ENCODE results near the gene CLTB.

Gene CLTB

DNA sequence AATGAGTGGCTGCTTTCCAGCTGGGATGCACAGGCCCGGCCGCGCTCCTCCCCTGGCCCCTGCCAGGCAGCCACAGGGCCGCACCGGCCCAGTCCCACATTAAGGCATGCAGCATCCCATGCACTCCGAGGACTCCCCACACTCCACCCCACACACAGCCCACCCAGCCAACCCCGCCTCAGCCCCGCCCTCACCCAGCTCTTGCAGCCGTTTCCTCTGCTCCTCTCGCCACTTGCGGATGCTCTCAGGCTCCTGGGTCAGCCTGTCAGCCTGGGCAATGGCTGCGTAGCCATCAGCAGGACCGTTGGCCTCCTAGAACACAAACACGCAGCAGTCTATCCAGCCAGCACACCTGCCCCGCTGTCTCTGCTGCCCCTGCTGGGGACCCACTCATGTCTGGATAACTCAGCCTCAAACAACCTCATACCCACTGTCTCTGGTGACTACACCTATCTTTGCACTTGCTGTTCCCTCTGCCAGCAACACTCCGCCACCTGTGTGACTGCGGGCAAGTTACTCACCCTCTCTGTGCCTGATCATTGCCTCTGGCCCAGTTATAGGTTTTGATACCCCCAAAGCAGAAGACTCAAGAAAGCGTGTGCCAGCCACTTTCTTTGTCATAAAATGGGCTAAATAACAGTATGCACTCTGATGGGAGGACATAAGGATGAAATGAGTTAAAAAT is 18.5 kb downstream of the CLTB start:
- Mint-ChIP-seq H3K4me1 (peaks cover 8% of the 10 kb centered on the region), H3K27ac (peak overlapping the region in 1 of 2 donors; percentile 92), H3K27me3 (no peaks in the 10 kb centered on the region), H3K9me3 (no peaks in the 10 kb centered on the region), H3K4me3 (no peak overlapping the region)
- ATAC-seq (no peak), DNase-seq (no peak)

- no peaks in the 10 kb centered on the region for H3K27me3 Mint-ChIP-seq
- H3K4me3 Mint-ChIP-seq: no peak overlapping the region
- no peak for DNase-seq
- H3K27ac Mint-ChIP-seq: peak overlapping the region in 1 of 2 donors; percentile 48
- peaks cover 8% of the 10 kb centered on the region for H3K4me1 Mint-ChIP-seq
- ATAC-seq: no peak
- H3K9me3 Mint-ChIP-seq: no peaks in the 10 kb centered on the region
Observed at GRCh38 chr5:176396330-176396729, 20.0 kb downstream of the CLTB start.

GRCh38 chr5:176394881-176395675 is 21.3 kb downstream of the CLTB start:
- Mint-ChIP-seq H3K9me3 (no peaks in the 10 kb centered on the region), H3K4me1 (no peaks in the 10 kb centered on the region), H3K27me3 (no peaks in the 10 kb centered on the region), H3K27ac (peak overlapping the region; percentile 48 to 87), H3K4me3 (no peak overlapping the region)
- ATAC-seq (no peak), DNase-seq (no peak)

DNA sequence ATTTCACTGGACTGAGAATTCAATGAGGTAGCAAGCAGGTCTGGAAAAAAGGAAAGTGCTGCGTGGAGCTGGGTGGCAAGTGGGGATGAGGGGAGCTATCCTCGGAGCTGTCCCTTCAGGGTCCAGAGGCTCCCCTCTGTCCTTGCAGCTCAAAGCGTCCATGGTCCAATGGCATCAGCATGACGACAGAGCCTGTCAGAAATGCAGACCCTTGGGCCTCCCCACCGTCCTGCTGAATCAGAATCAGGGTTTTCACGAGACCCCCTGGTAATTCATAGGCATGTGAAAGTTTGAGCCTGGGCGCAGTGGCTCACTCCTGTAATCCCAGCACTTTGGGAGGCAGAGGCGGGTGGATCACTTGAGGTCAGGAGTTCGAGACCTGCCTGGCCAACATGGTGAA is 22.2 kb downstream of the CLTB start:
- Mint-ChIP-seq H3K27me3 (no peaks in the 10 kb centered on the region), H3K27ac (no peak overlapping the region), H3K4me3 (no peak overlapping the region), H3K4me1 (peaks cover 7% of the 10 kb centered on the region), H3K9me3 (no peaks in the 10 kb centered on the region)
- no peak for DNase-seq
- ATAC-seq: no peak

DNA sequence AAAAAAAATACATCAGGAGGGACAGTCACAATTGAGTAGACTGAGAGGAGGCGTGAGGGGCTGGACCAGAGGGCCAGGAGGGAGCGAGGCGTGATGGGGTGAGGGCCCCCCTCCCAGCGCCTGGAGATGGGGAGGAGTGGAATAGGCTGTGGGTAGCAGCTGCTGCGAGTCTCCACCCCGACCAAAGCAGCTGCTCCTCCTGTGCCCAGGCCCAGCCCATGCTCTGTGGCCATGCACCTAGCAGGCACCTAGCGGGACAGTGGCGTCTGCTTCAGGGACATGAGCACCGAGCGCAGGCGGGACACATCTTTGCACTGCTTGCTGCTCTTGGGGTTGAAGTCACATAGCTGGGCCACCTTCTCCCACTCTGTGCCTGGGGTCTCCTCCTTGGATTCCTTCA is 23.8 kb downstream of the CLTB start:
- H3K4me1 Mint-ChIP-seq: peaks cover 13% of the 10 kb centered on the region
- no peaks in the 10 kb centered on the region for H3K27me3 Mint-ChIP-seq
- H3K9me3 Mint-ChIP-seq: no peaks in the 10 kb centered on the region
- ATAC-seq (no peak), DNase-seq (no peak)
- no peak overlapping the region for H3K27ac Mint-ChIP-seq
- no peak overlapping the region for H3K4me3 Mint-ChIP-seq

DNA sequence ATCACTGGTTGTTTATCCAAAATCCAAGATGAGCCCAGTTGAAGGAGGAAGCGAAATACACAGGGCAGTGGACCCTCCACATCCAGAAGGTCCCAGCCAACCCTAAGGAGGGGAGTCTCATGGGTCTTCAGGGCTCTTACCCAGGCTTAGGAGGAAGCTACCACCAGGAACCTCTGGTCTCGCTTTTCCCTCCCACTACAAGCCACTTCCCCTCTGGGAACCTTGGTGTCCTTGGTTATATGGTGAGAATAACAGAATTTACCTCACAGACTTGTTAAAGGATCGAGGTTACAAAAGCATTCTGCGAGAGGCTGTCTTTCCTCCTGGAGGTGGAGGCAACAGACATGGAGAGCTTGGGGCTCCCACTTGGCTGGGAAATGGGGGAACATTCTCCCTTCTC is 24.3 kb downstream of the CLTB start:
- Mint-ChIP-seq H3K27me3 (no peaks in the 10 kb centered on the region), H3K4me3 (no peak overlapping the region), H3K4me1 (peaks cover 18% of the 10 kb centered on the region), H3K9me3 (no peaks in the 10 kb centered on the region), H3K27ac (peak overlapping the region in 1 of 2 donors; percentile 48)
- no peak for ATAC-seq
- no peak for DNase-seq

GRCh38 chr5:176391479-176391878 is 24.9 kb downstream of the CLTB start:
- Mint-ChIP-seq H3K27me3 (no peaks in the 10 kb centered on the region), H3K4me1 (peaks cover 23% of the 10 kb centered on the region), H3K4me3 (no peak overlapping the region), H3K9me3 (no peaks in the 10 kb centered on the region), H3K27ac (no peak overlapping the region)
- no peak for DNase-seq
- ATAC-seq: no peak

GRCh38 chr5:176389135-176390123 is 26.9 kb downstream of the CLTB start:
- H3K27me3 Mint-ChIP-seq: no peaks in the 10 kb centered on the region
- DNase-seq (no peak), ATAC-seq (peak; percentile 63)
- H3K27ac Mint-ChIP-seq: peak overlapping the region; percentile 100
- H3K4me1 Mint-ChIP-seq: peaks cover 40% of the 10 kb centered on the region
- peak overlapping the region; percentile 100 for H3K4me3 Mint-ChIP-seq
- no peaks in the 10 kb centered on the region for H3K9me3 Mint-ChIP-seq

DNA sequence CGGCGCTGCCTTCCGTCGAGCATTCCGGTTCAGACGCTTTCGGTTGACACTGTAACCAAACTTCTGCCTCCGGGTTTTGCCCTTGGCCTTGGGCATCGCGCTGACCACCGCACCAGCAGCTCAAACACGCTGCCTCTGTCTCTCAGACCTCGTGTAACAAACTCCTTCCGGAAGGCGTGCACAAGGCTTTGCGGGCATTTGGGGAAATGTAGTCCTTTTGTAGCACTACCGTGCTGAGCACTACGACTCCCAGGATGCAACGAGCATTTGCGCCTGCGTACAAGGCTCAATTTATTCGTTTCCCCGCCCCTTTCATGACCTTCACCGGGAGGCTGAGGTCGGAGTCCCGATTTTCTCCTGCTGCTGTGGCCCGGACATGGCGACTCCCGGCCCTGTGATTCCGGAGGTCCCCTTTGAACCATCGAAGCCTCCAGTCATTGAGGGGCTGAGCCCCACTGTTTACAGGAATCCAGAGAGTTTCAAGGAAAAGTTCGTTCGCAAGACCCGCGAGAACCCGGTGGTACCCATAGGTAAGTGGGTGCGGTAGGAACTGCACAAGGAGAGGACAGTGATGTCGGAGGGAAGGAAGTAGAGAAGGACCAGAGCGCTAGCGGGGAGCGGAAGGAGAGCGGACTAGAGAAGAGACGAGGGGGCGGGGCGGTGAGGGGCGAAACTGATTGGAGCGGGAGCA is 27.8 kb downstream of the CLTB start, which contains the start of the genes HIGD2A and NOP16:
Gene HIGD2A, plus strand, starts transcription at position 308 of the 691 bp plus-strand sequence. Its CDS starts 69 bp downstream, at position 377.
Gene NOP16, minus strand, starts transcription at position 155 of the 691 bp plus-strand sequence. Its CDS starts 59 bp downstream, at position 96.
- Mint-ChIP-seq H3K4me3 (peak within 1 kb of the TSS; percentile 100), H3K27ac (peak within 1 kb of the TSS; percentile 100), H3K9me3 (no peaks in the 10 kb centered on the region), H3K27me3 (no peaks in the 10 kb centered on the region), H3K4me1 (peaks cover 48% of the 10 kb centered on the region)
- DNase-seq: peak; percentile 96 to 98
- peak; percentile 97 for ATAC-seq

DNA sequence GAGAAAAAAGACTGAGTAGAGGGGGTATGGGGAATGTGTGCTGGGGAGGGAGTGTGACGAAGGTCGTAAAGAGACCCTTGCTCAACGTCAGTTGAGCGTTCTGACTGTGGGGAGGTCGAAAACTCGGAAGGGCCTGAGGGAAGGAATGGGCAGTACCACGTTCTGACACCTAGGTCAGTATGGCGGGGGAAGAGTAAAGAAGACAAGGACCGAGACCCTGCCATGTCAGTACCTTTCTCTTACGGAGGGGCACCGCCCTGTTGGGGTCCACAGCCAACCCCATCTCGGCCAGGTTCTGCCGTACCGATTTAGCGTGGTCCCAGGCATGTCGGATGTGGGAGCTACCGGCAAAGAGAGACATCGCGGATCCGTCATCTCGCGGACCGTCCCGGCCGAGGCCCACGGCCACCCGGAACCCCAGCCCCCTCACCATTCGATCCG is 28.3 kb downstream of the CLTB start:
- ATAC-seq: no peak
- H3K27ac Mint-ChIP-seq: peak overlapping the region; percentile 100
- H3K9me3 Mint-ChIP-seq: no peaks in the 10 kb centered on the region
- no peak for DNase-seq
- H3K4me3 Mint-ChIP-seq: peak overlapping the region; percentile 100
- no peaks in the 10 kb centered on the region for H3K27me3 Mint-ChIP-seq
- peaks cover 50% of the 10 kb centered on the region for H3K4me1 Mint-ChIP-seq

- Mint-ChIP-seq H3K4me1 (peaks cover 50% of the 10 kb centered on the region), H3K9me3 (no peaks in the 10 kb centered on the region), H3K27me3 (no peaks in the 10 kb centered on the region), H3K27ac (peak overlapping the region; percentile 100), H3K4me3 (peak overlapping the region; percentile 100)
- ATAC-seq: no peak
- DNase-seq: no peak
Observed at GRCh38 chr5:176387384-176387925, 28.9 kb downstream of the CLTB start.

DNA sequence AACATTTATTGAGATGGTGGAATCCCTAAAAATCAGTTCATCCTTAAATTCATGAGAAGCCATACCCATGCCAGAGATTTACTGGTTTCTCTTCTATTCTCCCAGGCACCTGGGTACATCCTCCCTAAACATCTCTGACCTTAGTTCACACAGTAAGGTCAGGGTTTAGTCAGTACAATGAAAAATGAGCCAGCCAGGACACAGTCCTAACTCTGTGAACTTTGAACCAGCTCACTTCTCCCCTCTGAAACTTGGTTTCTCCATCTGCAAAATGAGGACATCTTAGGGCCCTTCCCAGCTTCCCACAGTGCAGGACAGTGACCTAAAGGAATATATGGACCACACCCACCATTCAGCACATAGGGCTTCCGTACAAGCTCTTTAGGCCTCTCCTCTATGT is 29.8 kb downstream of the CLTB start:
- peaks cover 50% of the 10 kb centered on the region for H3K4me1 Mint-ChIP-seq
- peak overlapping the region in 1 of 2 donors; percentile 48 for H3K27ac Mint-ChIP-seq
- H3K27me3 Mint-ChIP-seq: no peaks in the 10 kb centered on the region
- no peak for DNase-seq
- no peaks in the 10 kb centered on the region for H3K9me3 Mint-ChIP-seq
- ATAC-seq: no peak
- H3K4me3 Mint-ChIP-seq: peak overlapping the region; percentile 100

DNA sequence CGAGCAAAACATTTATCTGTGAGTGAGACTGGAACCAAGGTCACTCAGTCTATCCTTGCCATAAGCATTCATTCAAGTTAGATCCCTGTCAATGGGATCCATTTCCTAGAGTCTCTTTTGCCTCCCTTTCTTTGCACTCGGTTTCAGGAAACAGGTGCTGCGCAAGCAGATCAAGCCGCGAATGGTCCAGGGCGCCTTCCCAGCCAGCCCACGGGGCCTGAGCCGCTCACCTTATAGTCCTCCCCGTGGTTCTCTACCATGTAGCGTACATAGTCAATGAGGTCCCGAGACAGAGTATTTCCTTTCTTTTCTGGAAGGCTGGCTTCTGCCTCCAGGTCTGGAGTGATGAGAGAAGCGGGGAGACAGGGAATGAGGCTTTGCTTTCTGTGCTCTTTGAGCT is 31.3 kb downstream of the CLTB start:
- no peak for ATAC-seq
- H3K27ac Mint-ChIP-seq: no peak overlapping the region
- no peaks in the 10 kb centered on the region for H3K9me3 Mint-ChIP-seq

GRCh38 chr5:176384366-176384930 is 31.9 kb downstream of the CLTB start:
- Mint-ChIP-seq H3K4me3 (no peak overlapping the region), H3K27ac (peak overlapping the region in 1 of 2 donors; percentile 50), H3K4me1 (peaks cover 44% of the 10 kb centered on the region), H3K27me3 (no peaks in the 10 kb centered on the region), H3K9me3 (no peaks in the 10 kb centered on the region)
- no peak for DNase-seq
- no peak for ATAC-seq

More for the DNA sequence above, 31.3 kb downstream of the CLTB start:
- Mint-ChIP-seq H3K27me3 (no peaks in the 10 kb centered on the region), H3K4me3 (no peak overlapping the region), H3K4me1 (peaks cover 50% of the 10 kb centered on the region)
- no peak for DNase-seq
